ENCODE results near the gene FRMD7. TPM values are rescaled to one million over a fixed set of nuclear protein-coding genes. Genes with fewer than 3 reads are reported as not detected.

The FRMD7 gene
- total RNA-seq (2021): not detected in 2 replicates
- long read RNA-seq: 0 reads

DNA sequence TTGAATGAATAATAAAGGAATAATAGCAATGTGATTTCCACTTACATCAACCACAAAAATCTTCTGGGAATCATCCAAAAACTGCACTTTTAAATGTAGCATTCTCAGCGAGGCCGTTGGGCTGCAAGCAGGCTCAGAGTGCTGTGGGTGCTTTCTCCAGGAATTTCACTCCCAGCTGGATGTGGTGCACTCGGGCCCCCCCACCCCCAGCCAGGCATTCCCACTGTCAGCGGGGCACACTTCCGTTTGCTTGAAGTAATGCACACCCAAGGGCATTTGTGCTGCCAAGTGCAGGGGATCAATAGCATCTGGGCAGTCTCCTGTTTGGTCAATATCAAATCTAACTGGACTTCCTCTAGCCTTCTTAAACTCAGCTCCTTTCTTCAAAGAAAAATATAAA, at the start of gene FRMD7:
Gene FRMD7 (minus strand): TSS at position 278 of the 400 bp plus-strand sequence. CDS start 176 bp downstream, at position 102.
- Mint-ChIP-seq H3K36me3 (ENCODE audit: insufficient read depth in 1 of 3, low read depth in 3 of 3) (peaks cover 3 to 11% (median 4%) of the 10 kb centered on the region in 3 experiments), H3K4me1 (peaks cover 9% of the 10 kb centered on the region in 2 experiments), H3K4me3 (no peak within 1 kb of the TSS), H3K27ac (no peak within 1 kb of the TSS), H3K27me3 (ENCODE audit: low read depth) (peaks cover 2% of the 10 kb centered on the region; the same call in 1 of the 2 replicates), H3K9me3 (peaks cover 10 to 13% of the 10 kb centered on the region in 2 experiments)
- Histone ChIP-seq H3K14ac (ENCODE audit: insufficient read depth, low read length) (no peak within 1 kb of the TSS), H3K27ac (ENCODE audit: insufficient read length, low read depth, low read length) (no peak within 1 kb of the TSS), H3K9me3 (ENCODE audit: control insufficient read depth, low read depth, low read length) (no peaks in the 10 kb centered on the region), H3K27me3 (ENCODE audit: insufficient read depth, low read length) (no peaks in the 10 kb centered on the region), H3K4me1 (ENCODE audit: insufficient read depth, low read length) (no peaks in the 10 kb centered on the region), H3K4ac (ENCODE audit: low read depth, low read length) (no peak within 1 kb of the TSS), H2BK20ac (ENCODE audit: low read depth, low read length, poor library complexity, severe bottlenecking) (no peak within 1 kb of the TSS), H3K23me2 (ENCODE audit: insufficient read length, low read depth, low read length, poor library complexity, severe bottlenecking) (no peaks in the 10 kb centered on the region), H3K56ac (ENCODE audit: insufficient read length, low read depth, low read length) (no peak within 1 kb of the TSS), H4K20me1 (ENCODE audit: control insufficient read depth, insufficient read depth, insufficient read length) (no peaks in the 10 kb centered on the region), H2BK5ac (ENCODE audit: insufficient read length, low read length) (no peak within 1 kb of the TSS), H2BK12ac (ENCODE audit: insufficient read length, low read depth, low read length) (no peak within 1 kb of the TSS), H3T11ph (ENCODE audit: low read length) (no peak within 1 kb of the TSS), H4K5ac (ENCODE audit: insufficient read length, low read depth, low read length) (no peak within 1 kb of the TSS), H3K79me1 (ENCODE audit: insufficient read depth, low read depth, low read length, poor library complexity, severe bottlenecking) (no peaks in the 10 kb centered on the region), H2AK5ac (ENCODE audit: insufficient read length, low read length) (no peak within 1 kb of the TSS), H2BK15ac (ENCODE audit: low read depth, low read length) (no peak within 1 kb of the TSS), H4K8ac (replicated peaks; ENCODE audit: insufficient read length, low read depth, low read length) (no peak within 1 kb of the TSS), H3K18ac (ENCODE audit: insufficient read length, low read depth, low read length) (no peak within 1 kb of the TSS), H2AFZ (ENCODE audit: low read length) (no peak within 1 kb of the TSS), H3K23ac (ENCODE audit: insufficient read length, low read depth, low read length) (no peak within 1 kb of the TSS), H3K9ac (ENCODE audit: extremely low read depth, insufficient read length, low read length) (no peak within 1 kb of the TSS), H3K79me2 (ENCODE audit: insufficient read depth, low read length) (no peaks in the 10 kb centered on the region), H3K4me2 (ENCODE audit: insufficient read depth, insufficient read length, low read length) (no peak within 1 kb of the TSS), H4K91ac (ENCODE audit: insufficient read length, low read depth, low read length) (no peak within 1 kb of the TSS), H2BK120ac (ENCODE audit: low read depth, low read length, poor library complexity, severe bottlenecking) (no peak within 1 kb of the TSS)
- no CpG with 5 or more reads among the region's 5 CpGs for WGBS (ENCODE audit: extremely low coverage, insufficient read length, low lambda C conversion rate)
- no peak for DNase-seq
- TF ChIP-seq CTCF (conservative IDR thresholded peaks at IDR 0.05): no peak
